Hypothalamus (tissue), 51 donors: ENCODE results near the gene KIAA0825.

Experiments used
- DNase-seq, 51 donors: peaks; one replicate each; lab custom pipeline; 2025; lab: John Stamatoyannopoulos, UW

Gene KIAA0825

DNA sequence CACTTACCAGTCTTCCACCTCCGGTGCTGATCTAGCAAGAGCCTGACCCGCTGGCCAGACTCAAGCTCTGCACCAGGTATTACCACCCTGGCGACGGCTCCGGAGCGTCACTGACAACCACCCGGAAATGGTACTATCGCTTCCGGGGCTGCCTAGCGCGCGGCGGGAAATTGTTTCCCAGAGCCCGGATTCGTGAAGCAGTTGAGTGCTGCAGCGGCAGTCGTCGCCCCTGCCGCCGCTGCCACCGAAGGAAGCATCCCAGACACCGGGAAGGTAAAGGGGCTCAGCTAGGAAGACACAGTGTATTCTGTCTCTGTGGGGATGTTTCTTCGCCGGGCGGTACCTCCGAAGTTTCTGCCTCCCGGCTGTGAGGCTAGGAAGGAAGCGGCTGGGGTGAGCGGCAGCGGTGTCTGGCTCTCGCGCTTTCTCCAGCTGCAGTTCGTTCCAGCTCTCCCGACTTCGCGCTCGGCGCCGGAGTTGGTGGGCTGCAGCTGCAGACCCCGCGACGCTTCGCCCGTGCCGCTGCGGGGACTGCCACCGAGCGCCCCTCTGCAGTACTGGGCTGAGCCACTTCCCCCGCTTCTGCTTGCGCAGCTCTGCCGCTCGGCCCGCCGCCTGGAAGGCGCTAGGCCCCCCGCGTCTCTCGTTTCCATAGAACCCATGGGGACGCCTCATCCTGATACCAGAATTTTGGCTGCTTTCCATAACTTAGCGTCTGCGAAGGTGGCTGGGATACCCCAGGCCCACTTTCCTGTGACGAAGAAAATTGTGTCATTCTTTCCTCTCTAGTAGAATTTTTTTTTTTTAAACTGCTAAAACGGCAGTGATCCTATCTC is at the start of gene KIAA0825, which contains the start of gene SLF1:
Gene KIAA0825, minus strand, starts transcription at position 112 of the 836 bp plus-strand sequence. CDS start 81,478 bp downstream, outside the sequence.
Gene SLF1, plus strand, starts transcription at position 177 of the 836 bp plus-strand sequence. CDS start 10,142 bp downstream, outside the sequence.
- peak; percentile 18 to 92 (median 78) for DNase-seq

DNA sequence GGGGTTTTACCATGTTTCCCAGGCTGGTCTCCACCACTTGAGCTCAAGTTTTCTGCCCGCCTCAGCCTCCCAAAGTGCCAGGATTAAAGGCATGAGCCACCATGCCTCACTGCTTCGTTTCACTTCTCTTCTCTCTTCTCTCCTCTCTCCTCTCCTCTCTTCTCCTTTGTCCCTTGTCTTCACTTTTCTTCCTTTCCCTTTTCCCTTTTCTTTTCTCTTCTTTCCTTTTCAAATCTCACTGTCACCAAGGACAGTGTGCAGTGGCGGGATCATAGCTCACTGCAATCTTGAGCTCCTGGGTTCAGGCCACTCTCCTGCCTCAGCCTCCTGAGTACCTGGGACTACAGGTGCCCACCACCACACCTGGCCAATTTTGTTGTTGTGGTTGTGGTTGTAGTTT is 49.5 kb upstream of the KIAA0825 start:
- DNase-seq, result no peak

DNA sequence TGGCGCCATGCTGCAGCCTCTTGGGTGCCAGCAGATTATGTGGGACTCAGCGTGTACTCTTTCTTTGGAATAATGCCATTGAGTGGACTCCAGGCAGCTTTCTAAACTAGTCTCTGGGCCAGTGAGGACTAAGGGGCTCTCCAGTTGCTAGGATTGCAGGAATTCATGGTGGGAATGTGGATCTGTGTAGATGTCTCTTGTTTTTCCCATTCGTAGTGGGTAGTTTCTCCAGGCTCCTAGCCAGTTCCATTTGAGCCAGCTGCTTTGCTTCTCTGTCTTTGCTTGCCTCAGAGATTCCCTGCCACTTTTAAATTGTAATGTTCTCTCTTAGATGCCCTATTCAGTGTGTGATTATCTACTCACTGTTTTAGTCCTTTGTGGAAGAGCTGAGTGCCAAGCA is 42.7 kb upstream of the KIAA0825 start:
- peak in 7 of 51 donors; percentile 0 to 16 (median 2) for DNase-seq

DNA sequence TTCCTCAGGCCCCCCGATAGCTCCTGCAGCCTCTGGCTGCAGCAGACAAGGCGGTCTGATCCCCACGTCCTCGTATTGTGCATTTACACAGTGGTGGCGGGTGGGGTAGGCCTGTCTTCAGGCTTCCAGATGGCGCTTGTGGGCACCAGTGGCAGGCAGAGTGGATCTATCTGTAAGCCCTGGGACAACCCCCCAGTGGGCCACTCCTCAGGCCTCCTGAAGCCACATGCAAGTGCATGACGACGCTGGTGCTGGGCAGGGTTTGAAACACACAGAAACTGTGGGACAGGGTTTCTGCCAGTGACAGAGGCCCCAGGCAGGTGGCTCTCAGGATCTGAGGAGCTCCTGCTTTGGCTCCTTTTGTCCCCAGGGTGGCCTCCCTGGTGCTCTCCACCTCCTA is 42.1 kb upstream of the KIAA0825 start:
- no peak for DNase-seq

- DNase-seq, result no peak
Observed at GRCh38 chr5:94658272-94658671, 39.9 kb upstream of the KIAA0825 start.

- DNase-seq, result no peak
Observed at GRCh38 chr5:94649874-94650273, 31.5 kb upstream of the KIAA0825 start.

DNA sequence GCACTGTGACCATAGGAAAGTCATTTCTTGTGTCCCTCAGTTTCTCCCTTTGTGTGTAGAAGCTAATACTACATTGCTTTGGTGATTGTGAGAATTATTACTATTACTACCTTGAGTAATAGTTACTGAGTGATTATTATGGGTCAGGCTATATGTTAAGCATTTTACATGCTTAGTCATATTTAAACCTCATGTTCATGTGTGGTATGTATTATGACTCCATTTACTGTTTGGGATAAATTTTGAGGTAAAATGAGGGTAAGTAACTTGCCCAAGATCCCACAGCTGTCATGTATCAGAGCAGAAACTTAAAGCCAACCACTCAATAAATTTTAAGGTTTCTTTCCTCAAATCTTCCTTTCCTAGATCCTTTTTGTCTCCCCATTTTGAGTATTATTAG is 28.4 kb upstream of the KIAA0825 start:
- no peak for DNase-seq

GRCh38 chr5:94645053-94645452 is 26.6 kb upstream of the KIAA0825 start:
- DNase-seq, result no peak

GRCh38 chr5:94640176-94640575 is 21.8 kb upstream of the KIAA0825 start:
- no peak for DNase-seq

GRCh38 chr5:94632024-94632423 is 13.6 kb upstream of the KIAA0825 start:
- no peak for DNase-seq

GRCh38 chr5:94627191-94627590 is 8.8 kb upstream of the KIAA0825 start:
- no peak for DNase-seq

- DNase-seq, result no peak
Observed at GRCh38 chr5:94623877-94624276, 5.5 kb upstream of the KIAA0825 start.

- DNase-seq, result no peak
Observed at GRCh38 chr5:94623011-94623410, 4.6 kb upstream of the KIAA0825 start.

- no peak for DNase-seq
Observed at GRCh38 chr5:94621763-94622162, 3.4 kb upstream of the KIAA0825 start.

DNA sequence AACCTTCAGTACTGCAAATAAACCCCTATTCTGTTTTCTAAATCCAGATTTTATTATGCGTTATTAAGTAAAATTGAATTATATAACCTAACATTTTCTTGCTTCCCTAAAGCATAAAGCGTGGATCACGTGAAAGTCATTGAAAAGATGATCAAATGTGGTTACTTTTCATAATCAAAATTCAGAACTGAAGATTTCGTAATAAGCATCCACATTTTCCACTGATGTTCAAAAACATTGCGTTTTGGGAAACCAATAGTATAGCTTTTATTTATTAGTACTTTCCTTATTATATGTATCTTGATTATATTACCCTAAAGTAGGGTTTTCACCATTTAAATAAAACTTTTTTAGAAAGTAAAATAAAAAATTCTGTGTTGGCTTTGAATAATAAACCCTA is 1.9 kb upstream of the KIAA0825 start:
- no peak for DNase-seq

DNA sequence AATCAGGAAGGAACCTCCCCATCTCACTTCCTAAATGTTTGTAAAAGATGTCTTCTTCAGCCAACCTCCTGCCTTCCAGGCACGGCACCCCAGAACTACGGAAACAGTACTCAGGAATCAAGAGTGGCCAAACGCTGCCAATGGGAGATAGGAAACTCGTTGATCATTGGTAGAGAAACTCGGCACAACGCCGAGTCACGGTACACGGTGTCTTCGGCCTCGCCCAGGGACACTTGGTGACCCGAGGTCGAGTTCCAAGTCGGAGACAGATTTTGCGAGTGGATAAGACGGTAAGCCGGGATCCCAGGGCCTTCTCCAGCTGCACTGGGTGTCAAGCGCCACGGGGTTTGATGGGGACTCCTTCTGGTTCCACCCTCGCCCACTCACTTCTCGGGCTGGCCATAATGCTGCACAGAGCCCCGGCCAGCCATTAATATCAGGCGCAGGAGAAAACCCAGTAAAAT is 343 bp downstream of the KIAA0825 start:
- peak in 30 of 51 donors; percentile 21 to 84 (median 44) for DNase-seq

GRCh38 chr5:94615862-94616261 is 2.5 kb downstream of the KIAA0825 start:
- DNase-seq, result no peak

GRCh38 chr5:94614156-94614805 is 4.1 kb downstream of the KIAA0825 start:
- no peak for DNase-seq

- DNase-seq, result no peak
Observed at GRCh38 chr5:94613583-94613982, 4.8 kb downstream of the KIAA0825 start.

GRCh38 chr5:94595281-94595840 is 23.0 kb downstream of the KIAA0825 start:
- no peak for DNase-seq

DNA sequence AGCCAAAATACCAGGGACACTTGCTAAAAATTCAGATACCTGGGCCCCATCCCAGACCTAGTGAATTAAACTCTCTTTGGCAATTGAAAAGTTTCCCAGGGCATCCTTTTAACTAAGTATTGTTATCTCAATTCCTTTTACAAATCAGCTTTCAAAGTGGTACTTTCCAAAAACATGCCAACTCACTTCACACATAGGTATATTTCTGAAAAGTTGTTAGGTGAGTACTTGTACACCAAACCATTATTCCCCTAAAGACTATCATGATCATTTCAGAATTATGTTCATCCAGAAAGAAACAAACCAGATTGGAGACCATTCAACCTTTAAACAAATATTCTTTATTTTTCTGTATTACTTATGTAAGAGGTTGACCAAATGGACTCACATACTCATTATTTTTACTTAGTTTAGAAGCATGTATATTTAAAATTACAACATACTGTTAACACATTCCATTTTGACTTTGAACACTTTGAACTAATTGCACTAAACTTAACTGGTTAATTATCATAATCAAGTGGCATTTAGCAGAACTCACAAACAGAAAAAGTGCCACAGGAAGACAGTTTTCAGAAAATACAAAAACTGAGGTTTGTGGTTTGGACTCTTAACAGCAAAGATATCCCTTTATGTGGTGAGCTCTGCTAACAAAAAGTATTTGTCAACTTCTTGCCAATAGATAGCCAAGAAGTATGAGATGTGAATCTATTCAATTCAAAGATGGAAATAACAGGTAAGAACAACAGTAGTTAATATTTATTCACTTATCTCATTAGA is 40.7 kb downstream of the KIAA0825 start:
- DNase-seq, result no peak
